GM19438 (cell line): ENCODE results near the gene PPIL1.

ENCODE experiments used
- ATAC-seq: cut with Tn5 transposase; IDR thresholded peaks from one replicate; pipeline ENCODE4 v1.9.1; 2021; ENCODE audit warnings: low read depth; ENCODE audit not compliant: unreplicated experiment

PPIL1 gene

DNA sequence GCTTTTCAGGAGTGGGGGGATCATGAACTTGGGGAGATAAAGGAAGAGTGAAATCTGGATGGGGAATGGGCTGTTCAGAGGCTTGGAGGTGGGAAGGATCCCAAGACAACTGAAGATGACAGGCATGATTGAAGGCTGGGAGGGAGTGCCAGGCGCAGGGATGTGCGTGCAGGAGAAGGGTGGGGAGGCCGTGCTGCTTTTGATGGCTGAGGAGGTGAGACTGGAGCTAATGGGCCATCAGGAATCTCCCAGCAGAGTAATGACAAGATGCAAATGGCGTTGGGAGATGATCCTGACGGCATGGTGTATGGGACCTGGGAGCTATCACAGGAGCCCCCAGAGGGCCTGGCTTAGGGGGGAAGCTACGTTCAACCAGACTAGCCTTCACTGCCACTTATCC lies 36.9 kb downstream of the PPIL1 start:
- ATAC-seq: no peak

DNA sequence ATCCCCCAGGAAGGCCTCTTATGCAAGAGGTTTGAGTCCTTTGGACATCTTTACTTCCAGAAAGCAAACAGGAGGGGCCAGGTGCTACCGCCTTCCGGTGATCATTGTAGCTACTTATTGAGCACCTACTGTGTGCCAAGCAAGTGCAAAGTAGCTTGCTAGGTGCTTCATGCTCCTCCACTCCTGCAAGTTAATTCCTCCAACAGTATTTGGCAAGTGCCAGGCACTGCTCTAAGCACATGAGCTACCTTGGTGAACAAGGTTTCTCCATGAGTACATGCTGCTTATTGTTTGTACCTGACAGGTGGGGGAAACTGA lies 37.6 kb downstream of the PPIL1 start:
- no peak for ATAC-seq

DNA sequence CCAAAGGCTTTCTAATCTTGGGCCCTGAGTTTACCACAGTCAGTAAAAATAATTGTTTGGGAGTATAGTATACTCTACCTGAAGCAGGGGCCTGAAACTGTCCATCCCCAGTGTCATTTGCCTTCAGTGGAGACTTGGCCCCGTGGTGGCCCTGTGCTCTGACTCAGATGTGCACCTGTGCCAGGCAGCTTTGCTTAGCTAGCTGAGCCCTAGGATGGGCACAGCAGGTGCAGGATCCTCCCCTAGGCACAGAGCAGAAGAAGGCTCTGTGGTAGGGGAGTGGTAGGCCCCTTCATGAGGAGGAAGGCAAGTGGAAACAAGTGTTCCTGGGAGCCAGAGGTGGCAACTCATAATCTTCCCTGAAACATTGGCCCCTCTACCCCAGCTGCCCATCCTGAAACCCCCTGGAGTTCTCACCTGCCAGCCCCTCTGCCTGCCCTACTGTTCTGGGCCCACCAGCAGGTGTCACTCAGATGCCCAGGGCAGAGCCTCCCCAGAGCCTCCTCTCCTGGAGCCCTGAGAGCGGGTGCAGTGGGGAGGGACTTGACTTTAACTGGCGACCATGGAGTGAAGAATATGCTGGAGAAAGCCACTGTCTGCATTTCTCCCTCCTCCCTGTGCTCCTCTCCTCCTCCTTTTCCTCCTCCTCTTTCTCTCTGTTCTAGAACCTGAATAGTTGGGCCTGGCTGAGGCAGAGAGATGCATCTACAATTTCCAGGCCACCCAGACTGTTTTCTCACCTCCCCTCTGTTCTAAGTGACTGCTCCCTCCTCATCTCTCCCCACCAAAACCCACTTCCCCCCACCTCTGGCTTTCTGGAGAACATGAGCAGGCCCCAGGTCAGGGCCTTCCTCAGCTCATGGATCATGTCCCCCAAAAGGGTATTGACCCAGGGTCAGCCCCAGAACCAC lies 38.2 kb downstream of the PPIL1 start:
- no peak for ATAC-seq

DNA sequence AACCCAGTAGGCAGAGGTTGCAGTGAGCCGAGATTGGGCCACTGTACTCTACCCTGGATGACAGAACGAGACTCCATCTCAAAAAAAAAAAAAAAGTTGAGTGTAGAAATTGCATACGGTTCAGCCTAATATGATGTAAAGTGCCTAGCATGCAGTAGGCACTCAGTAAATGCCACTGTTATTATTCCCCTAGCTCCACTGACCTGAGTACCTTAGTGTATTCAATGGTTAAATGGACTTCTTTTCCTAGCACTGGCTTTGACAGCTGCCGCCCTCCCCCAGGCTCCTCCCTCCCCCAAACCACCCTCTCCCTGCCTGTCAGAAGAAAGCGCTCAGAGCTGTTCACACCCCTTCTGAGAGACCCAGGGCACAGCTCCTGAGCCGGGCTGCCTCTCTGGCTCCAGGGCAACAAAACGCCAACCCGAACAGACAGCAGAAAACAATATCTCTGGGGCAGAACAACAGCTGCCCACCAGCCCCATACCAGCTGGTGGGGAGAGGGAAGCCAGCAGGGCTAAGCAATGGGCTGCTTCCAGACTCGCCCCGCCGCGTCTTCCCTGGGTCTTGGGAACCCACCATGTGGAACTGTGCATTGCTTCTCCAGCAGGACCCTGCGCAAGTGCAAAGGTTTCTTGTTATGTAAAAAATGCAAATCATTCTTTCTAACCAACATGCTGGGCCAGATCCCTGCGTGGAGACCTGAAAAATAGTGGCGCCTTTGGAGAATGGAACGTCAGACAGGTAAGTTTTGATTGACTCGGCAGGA lies 39.8 kb downstream of the PPIL1 start:
- ATAC-seq: no peak

DNA sequence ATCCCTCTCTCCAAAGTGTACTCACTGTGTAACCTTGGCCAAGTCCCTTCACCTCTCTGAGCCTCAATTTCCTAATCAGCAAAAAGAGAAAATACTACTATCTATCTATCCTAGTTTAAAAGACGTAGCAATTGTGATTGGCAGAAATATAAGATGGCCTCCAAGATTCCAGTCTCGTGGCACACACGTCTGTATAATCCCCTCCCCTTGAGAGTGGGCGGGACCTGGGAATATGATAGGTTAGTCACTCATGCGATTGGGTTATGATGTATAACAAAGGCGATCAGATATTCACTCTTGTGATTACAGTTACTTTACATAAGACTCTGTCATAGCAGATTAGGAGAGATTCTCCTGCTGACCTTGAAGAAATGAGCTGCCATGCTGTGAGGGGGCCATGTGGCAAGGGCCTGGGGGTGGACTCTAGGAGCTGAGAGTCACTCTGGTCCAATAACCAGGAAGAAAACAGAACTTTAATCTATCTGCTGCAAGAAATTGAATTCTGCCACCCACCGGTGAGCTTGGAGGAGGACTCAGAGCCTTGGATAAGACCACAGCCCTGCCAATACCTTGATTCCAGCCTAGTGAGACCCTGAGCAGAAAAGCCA lies 41.3 kb downstream of the PPIL1 start:
- ATAC-seq: no peak

DNA sequence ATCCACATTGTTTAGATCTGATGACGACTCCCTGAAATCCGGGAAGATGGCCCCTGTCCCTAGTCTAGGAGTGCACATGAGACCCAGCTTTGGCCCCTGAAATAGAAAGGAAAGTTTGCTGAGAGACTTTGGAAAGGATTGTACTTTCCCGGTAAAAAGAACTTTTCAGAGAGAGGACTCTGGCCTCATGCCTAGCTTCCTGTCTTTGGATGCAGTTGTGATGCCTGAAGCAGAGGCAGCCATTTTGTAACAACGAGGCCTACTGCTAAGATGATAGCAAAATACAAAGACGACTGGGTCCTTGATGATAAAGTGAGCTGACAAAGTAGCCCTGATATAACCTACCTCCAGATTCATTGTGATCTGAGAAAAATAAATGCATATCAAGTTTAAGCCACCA lies 42.3 kb downstream of the PPIL1 start:
- no peak for ATAC-seq

DNA sequence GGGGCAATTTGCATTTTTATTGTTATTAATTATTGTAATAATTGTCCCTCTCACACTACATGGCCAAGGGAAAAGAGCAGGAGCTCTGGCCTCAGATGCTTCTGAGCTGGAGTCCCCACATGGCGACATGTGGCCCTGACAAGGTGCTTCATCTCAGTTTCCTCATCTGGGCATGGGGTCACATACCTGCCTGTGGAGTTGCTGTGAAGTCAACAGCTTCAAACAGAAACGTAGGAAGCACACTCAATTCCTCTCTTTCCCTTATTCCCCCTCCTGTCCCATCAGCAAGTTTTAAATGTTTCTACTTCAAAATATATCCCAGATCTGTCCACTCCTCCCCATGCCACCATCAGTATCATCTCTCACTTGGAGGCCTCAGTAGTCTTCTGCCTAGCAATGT lies 44.0 kb downstream of the PPIL1 start:
- ATAC-seq: no peak

DNA sequence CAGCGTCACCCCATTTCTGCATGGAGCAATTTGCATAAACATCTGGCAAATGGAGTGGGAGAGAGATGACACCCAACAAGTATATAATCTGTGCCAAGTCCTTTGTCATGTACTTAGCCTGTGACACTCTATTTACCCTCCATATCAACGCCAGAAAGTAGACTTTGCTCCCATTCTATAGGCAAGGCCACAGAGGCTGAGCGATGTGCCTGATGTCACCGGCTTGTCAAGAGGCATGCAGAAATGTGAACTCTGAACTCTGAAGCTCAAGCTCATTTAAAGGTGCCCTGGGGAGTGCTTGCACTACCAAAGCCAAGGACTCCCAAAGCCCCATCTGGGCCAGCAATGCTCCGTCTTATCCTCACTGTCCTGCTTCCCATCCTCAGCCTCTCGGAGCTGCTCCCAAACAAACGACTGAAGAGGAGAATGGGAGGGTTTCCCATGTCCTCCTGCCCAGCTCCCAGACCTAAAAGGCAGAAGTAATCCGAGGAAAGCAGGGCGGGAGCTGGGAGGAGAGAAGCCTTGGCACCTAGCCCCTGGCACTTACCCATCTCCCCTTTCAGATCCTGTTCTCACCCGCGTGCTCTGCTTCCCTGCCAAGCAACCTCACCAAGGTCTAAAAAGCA lies 44.6 kb downstream of the PPIL1 start:
- no peak for ATAC-seq

DNA sequence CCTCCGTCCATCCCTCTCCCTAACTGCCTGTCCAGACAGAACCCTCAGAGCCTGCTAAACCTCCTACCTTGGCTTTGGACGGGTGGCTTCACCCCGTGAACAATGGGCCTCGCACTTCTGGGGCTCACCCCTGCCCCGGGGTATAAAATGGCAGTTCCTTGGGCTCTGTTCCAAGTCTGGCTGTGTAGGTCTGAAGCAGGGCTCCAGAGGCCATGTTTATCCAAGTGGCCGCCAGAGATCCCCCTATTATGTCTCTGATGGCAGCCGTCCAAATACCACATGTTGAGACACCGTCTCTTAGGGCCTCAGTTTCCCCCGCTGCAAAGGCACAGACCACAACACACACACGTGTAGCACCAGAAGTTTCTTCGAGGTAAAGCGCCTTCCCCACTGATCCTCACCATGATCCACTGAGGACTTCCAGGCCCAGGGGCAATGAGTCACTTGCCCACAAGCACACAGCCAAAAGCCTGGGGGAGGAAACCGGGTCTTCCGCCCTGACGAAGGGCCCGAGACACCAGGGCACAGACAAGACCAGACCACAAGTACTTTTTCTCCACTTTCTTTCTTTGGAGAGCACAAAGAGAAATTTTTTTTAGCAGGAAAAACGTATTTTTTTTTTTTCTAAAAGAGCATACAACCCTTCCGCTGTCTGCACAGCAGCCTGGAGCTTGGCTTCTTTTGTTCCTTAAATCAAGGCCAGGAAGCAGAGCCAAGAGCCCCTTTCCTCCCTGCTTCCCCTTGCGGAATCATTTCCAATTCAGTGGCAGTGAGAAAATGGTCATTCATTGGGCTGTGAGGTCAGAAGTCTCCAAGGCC lies 47.1 kb downstream of the PPIL1 start:
- ATAC-seq: no peak

DNA sequence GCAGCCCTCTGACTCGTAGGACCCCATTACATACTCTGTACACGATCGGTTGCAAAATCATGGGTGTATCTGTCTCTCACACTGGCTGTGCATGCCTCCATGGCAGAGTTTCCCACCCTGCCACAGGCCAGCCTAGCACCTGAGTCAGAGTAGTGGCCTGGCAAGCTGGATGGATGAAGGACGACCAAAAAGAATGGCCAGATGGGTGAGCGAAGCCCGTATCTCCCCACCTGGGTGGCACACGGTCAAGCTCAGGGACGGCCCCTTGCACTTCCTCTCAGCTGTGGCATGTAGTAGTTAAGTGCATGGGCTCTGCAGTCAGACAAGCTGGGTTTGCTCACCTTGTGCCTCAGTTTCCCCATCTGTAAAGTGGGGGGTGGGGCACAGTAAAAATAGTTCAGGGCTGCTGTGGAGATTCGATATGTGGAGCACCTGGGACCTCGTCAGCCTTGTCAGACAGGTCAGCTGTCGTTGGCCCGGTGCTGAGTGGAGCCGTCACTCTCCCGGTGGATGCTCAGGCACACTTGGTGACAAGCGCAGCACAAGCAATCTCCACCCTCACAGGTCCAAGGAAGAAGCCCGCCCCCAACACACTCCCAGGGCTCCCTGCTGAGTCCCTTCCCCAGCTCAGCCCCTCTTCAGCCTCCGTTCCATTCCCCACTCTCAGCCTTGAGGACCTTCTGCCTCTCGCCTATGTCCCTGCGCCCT lies 47.9 kb downstream of the PPIL1 start:
- no peak for ATAC-seq

DNA sequence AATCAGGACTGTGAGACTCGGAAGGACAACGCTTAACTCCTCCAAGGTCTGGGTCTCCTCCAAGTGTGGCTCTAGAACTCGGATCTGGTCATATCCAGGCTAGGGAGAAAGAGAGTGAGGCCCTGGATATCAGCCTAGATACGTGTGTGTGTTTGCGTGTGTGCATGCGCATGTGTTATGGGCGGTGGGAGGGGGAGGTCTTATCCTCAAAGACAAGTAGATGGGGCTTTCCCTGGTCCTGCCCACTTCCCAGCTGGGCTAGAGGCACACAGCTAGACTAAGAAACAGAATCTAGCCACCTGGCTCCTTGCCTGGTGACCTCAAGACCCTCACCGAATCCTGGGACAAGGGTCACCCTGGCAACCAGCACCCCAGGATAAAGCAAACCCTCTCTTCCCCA lies 48.6 kb downstream of the PPIL1 start:
- no peak for ATAC-seq

DNA sequence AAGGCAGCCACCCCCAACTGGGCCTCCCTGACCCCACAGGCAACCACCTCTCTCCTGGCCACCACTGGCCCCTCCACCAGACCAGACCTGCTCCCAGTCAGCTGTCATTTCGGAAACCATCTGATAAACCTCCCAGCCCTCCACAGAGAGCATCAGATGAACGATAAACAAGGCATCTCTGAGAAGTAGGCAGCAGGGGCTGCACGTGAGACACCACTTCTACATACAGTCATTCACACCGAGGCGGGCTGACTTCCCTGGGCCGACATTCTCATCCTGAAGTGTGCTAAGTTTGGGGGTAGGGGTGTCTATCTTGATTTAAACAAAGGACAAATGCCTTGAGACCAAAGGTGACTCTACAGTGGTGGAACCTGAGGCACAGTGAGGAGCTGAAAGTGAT lies 49.2 kb downstream of the PPIL1 start:
- no peak for ATAC-seq

DNA sequence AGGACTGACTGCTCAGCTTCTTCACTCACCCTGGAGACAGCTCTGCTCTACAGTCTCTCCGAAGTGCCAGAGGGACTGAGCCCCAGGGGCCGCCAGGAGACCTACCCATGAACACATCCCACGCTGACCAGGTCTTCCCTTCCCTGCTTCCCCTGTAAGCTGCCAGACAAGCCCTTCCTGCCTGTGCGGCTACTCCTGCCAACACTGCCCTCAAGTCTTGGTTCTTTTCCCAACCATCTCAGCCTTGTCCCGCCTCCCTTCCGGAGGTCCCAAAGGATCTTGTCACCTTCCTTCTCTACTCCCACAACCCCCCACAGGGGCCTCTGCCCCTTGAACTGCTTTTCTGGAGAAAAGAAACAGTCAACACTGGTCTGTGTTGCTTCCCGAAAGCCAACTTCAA lies 50.4 kb downstream of the PPIL1 start:
- ATAC-seq: no peak

DNA sequence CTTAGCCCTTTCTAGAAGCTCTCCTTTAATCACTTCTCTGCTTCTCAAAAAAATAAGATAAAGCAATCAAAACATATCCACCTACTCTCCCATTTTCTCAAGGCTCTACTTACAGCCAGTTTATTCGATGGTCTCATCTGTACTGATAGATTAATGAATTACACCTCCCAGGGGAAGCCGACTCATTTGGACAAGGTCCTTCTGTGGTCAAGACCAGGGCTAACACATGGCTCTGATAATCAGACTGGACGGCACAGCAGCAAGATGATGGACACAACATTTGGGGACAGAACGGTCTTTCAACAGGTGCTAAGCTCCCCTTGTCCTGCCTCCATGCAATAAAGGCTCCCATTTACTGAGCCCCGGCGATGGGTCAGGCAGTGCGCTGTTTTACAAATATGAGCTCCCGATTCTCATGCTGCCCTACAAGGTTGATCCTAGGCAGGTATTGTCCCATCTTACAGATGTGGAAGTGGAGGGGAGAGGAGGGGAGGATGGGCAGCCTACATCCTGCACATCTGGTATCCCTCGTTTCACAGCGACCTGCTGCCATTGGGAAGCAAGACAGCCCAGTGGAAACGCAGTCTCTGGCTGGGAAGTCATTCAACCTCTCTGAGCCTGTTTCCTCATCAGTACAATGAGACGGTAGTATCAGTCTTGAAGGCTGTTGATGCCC lies 51.0 kb downstream of the PPIL1 start:
- no peak for ATAC-seq

DNA sequence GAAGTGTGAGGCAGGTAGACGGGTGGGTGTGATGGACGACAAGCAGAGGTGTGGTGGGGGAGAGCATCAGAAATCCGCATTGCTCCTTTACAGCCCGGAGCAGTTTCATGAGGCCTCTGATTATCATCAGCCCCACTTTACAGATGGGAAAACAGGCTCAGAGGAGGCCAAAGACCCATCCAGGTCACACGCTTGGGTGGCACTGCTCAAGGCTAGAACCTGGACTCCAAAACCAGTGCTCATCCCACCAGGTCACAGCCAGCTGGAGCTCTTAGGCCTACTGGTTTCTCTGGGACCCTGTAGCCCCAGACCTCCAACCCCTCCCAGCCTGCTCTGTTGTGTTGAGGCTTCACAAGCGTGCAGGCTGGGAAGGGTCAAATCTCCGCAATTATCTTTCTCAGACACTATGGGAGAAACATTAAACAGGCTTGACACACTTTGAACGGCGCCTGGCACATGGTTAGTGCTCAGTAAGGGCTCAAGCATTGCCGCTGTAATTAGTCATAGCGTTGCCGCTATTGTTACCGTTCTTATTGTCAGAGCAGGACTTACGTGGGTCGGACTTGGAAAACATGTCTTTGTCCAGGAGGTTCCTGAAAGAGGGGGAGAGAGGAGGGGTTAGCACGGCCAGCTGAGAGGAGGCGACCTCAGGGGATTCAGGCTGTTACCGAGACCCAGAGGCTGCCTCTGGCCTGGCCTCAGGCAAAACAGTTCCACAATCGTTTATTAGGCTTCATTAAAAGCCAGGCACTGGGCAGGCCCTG lies 51.9 kb downstream of the PPIL1 start:
- ATAC-seq: no peak

DNA sequence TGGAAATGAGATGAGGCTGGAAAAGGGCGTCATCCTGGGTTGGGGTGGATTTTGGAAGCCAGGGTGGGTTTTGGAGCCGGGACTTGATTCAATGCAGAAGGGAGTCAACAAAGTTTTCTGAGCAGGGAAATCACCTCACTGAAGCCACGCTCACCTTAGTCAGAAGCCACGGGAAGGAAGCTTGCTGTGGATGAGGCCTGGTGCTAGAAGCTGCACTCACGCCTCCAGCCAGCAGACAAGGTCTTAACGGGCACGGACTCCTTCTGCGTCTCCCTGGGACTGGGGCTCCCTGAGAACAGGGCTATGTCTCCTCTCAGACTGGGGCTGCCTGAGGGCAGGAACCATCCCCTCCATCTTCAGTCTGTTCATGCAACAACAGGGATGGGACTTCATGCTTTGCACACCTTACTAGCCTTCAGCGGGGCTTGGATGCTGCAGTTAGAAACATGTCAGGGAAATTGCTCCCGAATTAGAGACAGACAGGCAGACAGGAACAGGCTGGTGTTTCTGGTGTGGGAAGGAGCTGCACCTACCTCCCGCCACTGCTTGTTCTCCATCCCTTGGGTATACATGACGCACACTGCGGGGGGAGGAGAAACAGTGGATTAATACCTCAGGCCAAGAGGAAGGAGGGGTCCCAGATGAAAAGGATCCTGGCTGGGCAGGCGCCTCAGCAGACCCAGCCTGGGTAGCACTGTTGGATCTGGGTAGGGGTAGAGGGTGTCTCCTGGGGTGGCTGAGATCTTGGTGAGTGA lies 52.8 kb downstream of the PPIL1 start:
- no peak for ATAC-seq

DNA sequence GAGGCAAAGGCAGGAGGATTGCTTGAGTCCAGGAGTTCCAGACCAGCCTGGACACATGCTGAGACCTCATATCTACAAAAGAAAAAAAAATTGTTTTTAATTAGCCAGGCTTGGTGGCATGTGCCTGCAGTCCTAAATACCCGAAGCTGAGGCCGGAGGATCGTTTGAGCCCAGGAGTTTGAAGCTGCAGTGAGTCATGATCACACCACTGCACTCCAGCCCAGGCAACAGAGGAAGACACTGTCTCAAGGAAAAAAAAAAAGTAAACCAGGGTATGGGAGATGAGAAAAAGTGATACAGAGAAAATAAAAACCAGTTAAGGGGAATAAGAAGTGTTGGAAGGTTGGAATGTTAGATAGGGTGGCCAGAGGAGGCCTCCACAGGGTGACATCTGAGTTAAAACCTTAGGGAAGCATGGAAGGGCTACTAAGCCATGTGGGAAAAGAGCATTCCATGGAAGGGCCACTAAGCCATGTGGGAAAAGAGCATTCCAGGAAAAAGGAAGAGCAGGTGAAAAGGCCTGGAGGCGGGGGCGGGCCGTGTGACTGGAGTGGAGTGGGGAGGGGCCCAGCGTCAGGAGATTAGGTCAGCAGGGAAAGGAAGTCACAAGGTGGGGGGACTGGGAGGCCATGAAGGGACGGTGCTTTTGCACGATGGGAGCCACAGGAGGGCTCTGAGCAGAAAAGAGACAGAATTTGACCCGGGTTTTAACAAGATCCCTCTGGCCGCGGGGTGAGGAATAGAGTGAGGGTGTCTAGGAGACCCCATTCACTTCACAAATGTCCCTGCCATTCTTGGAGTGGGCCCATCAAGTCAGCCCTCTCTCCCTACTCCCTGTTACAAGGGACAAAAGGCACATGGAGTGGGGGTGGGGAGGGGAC lies 53.7 kb downstream of the PPIL1 start:
- ATAC-seq: no peak
